NCI-H82 (cell line): ENCODE data around the gene IZUMO4.
A peak's percentile ranks its signal among the peaks of the same experiment; 100 is the strongest.
"Not testable (repeated sequence)": the region's sequence is repeated elsewhere in the genome, so short reads cannot be mapped to it uniquely, and the experiment has no call there.

Experiments used
- DNase-seq: peaks from one replicate; lab custom pipeline; 2025; lab: John Stamatoyannopoulos, UW

IZUMO4 gene

GRCh38 chr19:2081873-2082810, 14.6 kb upstream of the IZUMO4 start:
- no peak for DNase-seq

- no peak for DNase-seq
These were observed 13.4 kb upstream of the IZUMO4 start for GRCh38 chr19:2083174-2083854.

- no peak for DNase-seq
These were observed 11.6 kb upstream of the IZUMO4 start for GRCh38 chr19:2084993-2085720.

GRCh38 chr19:2086695-2087620, 9.8 kb upstream of the IZUMO4 start:
- not testable (repeated sequence) for DNase-seq

GRCh38 chr19:2087621-2088100, 9.1 kb upstream of the IZUMO4 start:
- no peak for DNase-seq

- no peak for DNase-seq
These were observed 7.6 kb upstream of the IZUMO4 start for GRCh38 chr19:2089001-2089711.

- DNase-seq: no peak
These were observed 7.0 kb upstream of the IZUMO4 start for GRCh38 chr19:2089727-2090053.

GRCh38 chr19:2091926-2092525, 4.7 kb upstream of the IZUMO4 start:
- not testable (repeated sequence) for DNase-seq

- DNase-seq: peak; percentile 92
These were observed 658 bp upstream of the IZUMO4 start, which contains the start of gene MOB3A for GRCh38 chr19:2096034-2096479. TSS of gene MOB3A (minus strand) at chr19:2096326. CDS start at chr19:2078560, 17,766 bp downstream.

GRCh38 chr19:2097203-2097885, 629 bp downstream of the IZUMO4 start:
- DNase-seq: peak; percentile 23

- DNase-seq: no peak
These were observed 1.2 kb downstream of the IZUMO4 start for GRCh38 chr19:2097886-2098327.

GRCh38 chr19:2099054-2099501, 2.4 kb downstream of the IZUMO4 start:
- DNase-seq: no peak

GRCh38 chr19:2099937-2100718, 3.4 kb downstream of the IZUMO4 start:
- DNase-seq: no peak

GRCh38 chr19:2100719-2101061, 4.0 kb downstream of the IZUMO4 start:
- DNase-seq: no peak

- no peak for DNase-seq
These were observed 5.0 kb downstream of the IZUMO4 start for GRCh38 chr19:2101417-2102335.

- no peak for DNase-seq
These were observed 6.5 kb downstream of the IZUMO4 start for GRCh38 chr19:2103045-2103707.
